Measurements from ENCODE around the gene RHCG. TPM values are rescaled to one million over a fixed set of nuclear protein-coding genes. Genes with fewer than 3 reads are reported as not detected.

The RHCG gene
- total RNA-seq, 1 experiment from 2014 or later: 0.28 TPM

GRCh38 chr15:89439764-89440163 is 56.6 kb downstream of the RHCG start:
- Histone ChIP-seq H3K9me3 (ENCODE audit: control insufficient read depth, low read depth, low read length) (no peaks in the 10 kb centered on the region), H2BK120ac (ENCODE audit: low read depth, low read length, poor library complexity, severe bottlenecking) (no peak overlapping the region), H2BK15ac (ENCODE audit: low read depth, low read length) (no peak overlapping the region), H3K14ac (ENCODE audit: insufficient read depth, low read length) (no peak overlapping the region), H3K27ac (ENCODE audit: insufficient read length, low read depth, low read length) (no peak overlapping the region), H3K79me2 (ENCODE audit: insufficient read depth, low read length) (no peaks in the 10 kb centered on the region), H3K79me1 (ENCODE audit: insufficient read depth, low read depth, low read length, poor library complexity, severe bottlenecking) (no peaks in the 10 kb centered on the region), H3K23ac (ENCODE audit: insufficient read length, low read depth, low read length) (no peak overlapping the region), H2AFZ (ENCODE audit: low read length) (no peak overlapping the region), H2BK20ac (ENCODE audit: low read depth, low read length, poor library complexity, severe bottlenecking) (no peak overlapping the region), H3K4ac (ENCODE audit: low read depth, low read length) (no peak overlapping the region), H2BK5ac (ENCODE audit: insufficient read length, low read length) (no peak overlapping the region), H3K23me2 (ENCODE audit: insufficient read length, low read depth, low read length, poor library complexity, severe bottlenecking) (no peaks in the 10 kb centered on the region), H3K4me1 (ENCODE audit: insufficient read depth, low read length) (no peaks in the 10 kb centered on the region), H2BK12ac (ENCODE audit: insufficient read length, low read depth, low read length) (no peak overlapping the region), H3K18ac (ENCODE audit: insufficient read length, low read depth, low read length) (no peak overlapping the region), H3K4me2 (ENCODE audit: insufficient read depth, insufficient read length, low read length) (no peak overlapping the region), H4K91ac (ENCODE audit: insufficient read length, low read depth, low read length) (no peak overlapping the region), H3T11ph (ENCODE audit: low read length) (no peak overlapping the region), H3K9ac (ENCODE audit: extremely low read depth, insufficient read length, low read length) (no peak overlapping the region), H4K5ac (ENCODE audit: insufficient read length, low read depth, low read length) (no peak overlapping the region), H3K27me3 (ENCODE audit: insufficient read depth, low read length) (no peaks in the 10 kb centered on the region; the same call in 1 of the 2 replicates), H4K20me1 (ENCODE audit: control insufficient read depth, insufficient read depth, insufficient read length) (no peaks in the 10 kb centered on the region), H3K56ac (ENCODE audit: insufficient read length, low read depth, low read length) (no peak overlapping the region), H4K8ac (replicated peaks; ENCODE audit: insufficient read length, low read depth, low read length) (no peak overlapping the region), H2AK5ac (ENCODE audit: insufficient read length, low read length) (no peak overlapping the region)
- Mint-ChIP-seq H3K36me3 (ENCODE audit: insufficient read depth in 1 of 3, low read depth in 3 of 3) (no peaks in the 10 kb centered on the region), H3K27me3 (ENCODE audit: low read depth) (peaks cover 35% of the 10 kb centered on the region), H3K27ac (no peak overlapping the region), H3K9me3 (no peaks in the 10 kb centered on the region), H3K4me1 (peaks cover 20 to 28% of the 10 kb centered on the region in 2 experiments), H3K4me3 (no peak overlapping the region; a peak in 1 of 5 replicates)
- no peak for TF ChIP-seq CTCF (conservative IDR thresholded peaks at IDR 0.05)
- WGBS (ENCODE audit: extremely low coverage, insufficient read length, low lambda C conversion rate): no CpG with 5 or more reads among the region's 9 CpGs
- no peak for DNase-seq

All from H9 (cell line).